CD14-positive monocyte (primary cell): Measurements from ENCODE around the gene ATAD5. TPM values are rescaled to one million over a fixed set of nuclear protein-coding genes. Genes with fewer than 3 reads are reported as not detected.

ENCODE experiments used
- DNase-seq, 3 donors: peaks; one replicate each; pipeline ENCODE4 v3.0.0-alpha.2; 2011 to 2022
- H2AFZ ChIP-seq: 2 replicates; pipeline ENCODE4 v1.6.0; 2012; ENCODE audit warnings: mild to moderate bottlenecking, low read depth, low read length, inconsistent platforms; ENCODE audit not compliant: insufficient read depth, poor library complexity, severe bottlenecking
- H3K27ac ChIP-seq, 2 donors: 1 replicate in 1 of 2; 2 replicates in 1 of 2; pipeline ENCODE4 v1.5.1; 2012 to 2013; ENCODE audit warnings: low read length in 2 of 2, control low read depth in 1 of 2, inconsistent platforms in 1 of 2, low read depth in 1 of 2, mild to moderate bottlenecking in 1 of 2
- H3K27me3 ChIP-seq, 2 donors: one replicate each; pipeline versions ENCODE4 v1.6.0 to v1.6.1; 2011 to 2013; ENCODE audit warnings: low read length in 2 of 2; ENCODE audit not compliant: control insufficient read depth in 2 of 2, insufficient read depth in 2 of 2
- H3K36me3 ChIP-seq, 2 donors: replicated peaks in 1 of 2; 1 replicate in 1 of 2; 2 replicates in 1 of 2; pipeline versions ENCODE4 v1.5.1 to v1.6.1; 2012 to 2013; ENCODE audit warnings: low read length in 2 of 2, control low read depth in 1 of 2, inconsistent platforms in 1 of 2, mild to moderate bottlenecking in 1 of 2; ENCODE audit not compliant: insufficient read depth in 2 of 2, control insufficient read depth in 1 of 2
- H3K4me1 ChIP-seq, 2 donors: 1 replicate in 1 of 2; 2 replicates in 1 of 2; pipeline versions ENCODE4 v1.5.1 to v1.6.1; 2012 to 2013; ENCODE audit warnings: low read length in 2 of 2, control low read depth in 1 of 2, inconsistent platforms in 1 of 2, mild to moderate bottlenecking in 1 of 2, moderate library complexity in 1 of 2; ENCODE audit not compliant: insufficient read depth in 2 of 2, control insufficient read depth in 1 of 2
- H3K4me2 ChIP-seq: replicated peaks from 2 replicates; pipeline ENCODE3; 2012; ENCODE audit warnings: low read length, moderate library complexity, mild to moderate bottlenecking; ENCODE audit not compliant: poor library complexity, severe bottlenecking; ENCODE audit errors: extremely low read depth
- H3K4me3 ChIP-seq, 3 experiments: fragments of 200-600 bp in 1 of 3; sonication (generic) in 1 of 3; replicated peaks in 1 of 3; 1 replicate in 2 of 3; 2 replicates in 1 of 3; pipeline ENCODE4 v1.5.1; 2011 to 2013; ENCODE audit warnings: low read length in 3 of 3, mild to moderate bottlenecking in 3 of 3, control low read depth in 2 of 3, low read depth in 2 of 3, inconsistent platforms in 1 of 3, moderate library complexity in 1 of 3
- H3K79me2 ChIP-seq: 2 replicates; pipeline ENCODE4 v1.6.0; 2012; ENCODE audit warnings: mild to moderate bottlenecking, control low read depth, inconsistent platforms, low read length, moderate library complexity; ENCODE audit not compliant: insufficient read depth
- H3K9ac ChIP-seq: 2 replicates; pipeline ENCODE4 v1.6.0; 2017; ENCODE audit warnings: low read length, mild to moderate bottlenecking; ENCODE audit not compliant: insufficient read depth, poor library complexity, severe bottlenecking
- H3K9me3 ChIP-seq, 2 donors: replicated peaks in 1 of 2; 1 replicate in 1 of 2; 2 replicates in 1 of 2; pipeline versions ENCODE4 v1.5.1 to v1.6.1; 2012 to 2013; ENCODE audit warnings: low read length in 2 of 2, control low read depth in 1 of 2; ENCODE audit not compliant: control insufficient read depth in 1 of 2, insufficient read depth in 1 of 2
- H4K20me1 ChIP-seq: 2 replicates; pipeline ENCODE4 v1.6.0; 2012; ENCODE audit warnings: mild to moderate bottlenecking, low read length, control low read depth, moderate library complexity; ENCODE audit not compliant: insufficient read depth
- H3K27ac Mint-ChIP-seq, 7 donors: one replicate each; pipeline ENCODE4 v1.8.0; 2020; ENCODE audit warnings: mild to moderate bottlenecking in 7 of 7, mixed read lengths in 7 of 7, moderate library complexity in 6 of 7, inconsistent platforms in 2 of 7
- H3K27me3 Mint-ChIP-seq, 3 donors: one replicate each; pipeline ENCODE4 v1.8.0; 2021 to 2022; ENCODE audit warnings: low read depth in 3 of 3, mild to moderate bottlenecking in 3 of 3, mixed read lengths in 3 of 3, moderate library complexity in 3 of 3, inconsistent platforms in 1 of 3
- H3K36me3 Mint-ChIP-seq, 2 donors: one replicate each; pipeline ENCODE4 v1.8.0; 2020; ENCODE audit warnings: mixed read lengths in 2 of 2, inconsistent platforms in 1 of 2, mild to moderate bottlenecking in 1 of 2
- H3K4me1 Mint-ChIP-seq: one replicate; pipeline ENCODE4 v1.8.0; 2020; ENCODE audit warnings: mild to moderate bottlenecking, mixed read lengths
- H3K4me3 Mint-ChIP-seq, 2 donors: one replicate each; pipeline ENCODE4 v1.8.0; 2020; ENCODE audit warnings: mild to moderate bottlenecking in 2 of 2, mixed read lengths in 2 of 2, moderate library complexity in 1 of 2
- H3K9me3 Mint-ChIP-seq, 7 donors: one replicate each; pipeline ENCODE4 v1.8.0; 2020 to 2022; ENCODE audit warnings: mixed read lengths in 7 of 7, mild to moderate bottlenecking in 6 of 7, moderate library complexity in 6 of 7, inconsistent platforms in 2 of 7
- CTCF ChIP-seq: fragments of 200-600 bp; IDR thresholded peaks from one replicate; pipeline ENCODE4 v1.8.0; 2022; ENCODE audit warnings: antibody characterized with exemption, mild to moderate bottlenecking
- WGBS: methylation state at CpG from one replicate; pipeline ENCODE4 v1.1.5; 2013; ENCODE audit warnings: missing lambda C conversion rate; ENCODE audit not compliant: insufficient coverage; 5-methylcytosine and 5-hydroxymethylcytosine counted together
- intact Hi-C, 2 donors: fragments of 100-400 bp; cut with micrococcal nuclease; formaldehyde crosslinking; loops; one replicate each; pipeline versions ENCODE4 v1.15.0 to v1.15.1; 2023
- polyA plus RNA-seq, 3 donors: library from polyadenylated mRNA; depleted of rRNA in 1 of 3; unstranded in 2 of 3; stranded (reverse) in 1 of 3; fragments of 300-500 nt in 2 of 3; fragments of >200 nt in 1 of 3; fragmentation: Illumina TruSeq in 2 of 3; gene quantifications; 1 replicate in 2 of 3; 2 replicates in 1 of 3; pipeline ENCODE4 v1.2.3, GENCODE V29; 2012 to 2021

Gene ATAD5
- polyA plus RNA-seq, 3 donors, result 0.24 to 0.57 (median 0.42) TPM

GRCh38 chr17:30824356-30825145 is 7.2 kb upstream of the ATAD5 start, which contains the start of gene CRLF3:
Gene CRLF3 (minus strand): TSS chr17:30824692. CDS start chr17:30824651, 41 bp downstream.
- peaks cover 55% of the 10 kb centered on the region for H3K79me2 ChIP-seq
- no peaks in the 10 kb centered on the region for H3K9me3 ChIP-seq
- peak within 1 kb of the TSS; percentile 82 for H3K4me2 ChIP-seq
- peak within 1 kb of the TSS; percentile 47 to 87 for H3K27ac ChIP-seq
- Mint-ChIP-seq H3K9me3 (no peaks in the 10 kb centered on the region), H3K27ac (peak within 1 kb of the TSS; percentile 82 to 97 (median 89)), H3K36me3 (peaks cover 3 to 9% of the 10 kb centered on the region in 2 donors), H3K4me3 (peak within 1 kb of the TSS; percentile 98), H3K4me1 (peaks cover 39% of the 10 kb centered on the region), H3K27me3 (peaks cover 0 to 1% (median 0%) of the 10 kb centered on the region in 3 donors)
- peak; percentile 71 for TF ChIP-seq CTCF
- intact Hi-C loops, result loop anchor here in 1 of 2 donors (2.0 to 10.0 kb wide), 3 partner anchors 16 to 480 kb away; partner anchors contain the start of gene RNF135
- peaks cover 36 to 44% of the 10 kb centered on the region in 2 donors for H3K4me1 ChIP-seq
- WGBS, result 3% methylated on average over 63 of the region's 75 CpGs
- no peaks in the 10 kb centered on the region for H3K36me3 ChIP-seq
- H4K20me1 ChIP-seq, result peaks cover 19% of the 10 kb centered on the region
- peak within 1 kb of the TSS; percentile 85 to 96 (median 94) for H3K4me3 ChIP-seq
- H3K9ac ChIP-seq, result peak within 1 kb of the TSS; percentile 82
- no peaks in the 10 kb centered on the region for H3K27me3 ChIP-seq
- peak within 1 kb of the TSS; percentile 87 for H2AFZ ChIP-seq
- peak; percentile 81 to 85 (median 84) for DNase-seq

- DNase-seq, result no peak
- Histone ChIP-seq H3K79me2 (peaks cover 33% of the 10 kb centered on the region), H3K4me3 (no peak overlapping the region), H3K9me3 (no peaks in the 10 kb centered on the region), H3K4me1 (peaks cover 19 to 28% of the 10 kb centered on the region in 2 donors), H3K27ac (no peak overlapping the region), H3K27me3 (no peaks in the 10 kb centered on the region), H2AFZ (no peak overlapping the region), H3K4me2 (no peak overlapping the region), H3K9ac (no peak overlapping the region), H4K20me1 (peaks cover 8% of the 10 kb centered on the region), H3K36me3 (no peaks in the 10 kb centered on the region)
- peaks cover 0 to 2% (median 0%) of the 10 kb centered on the region in 7 donors for H3K9me3 Mint-ChIP-seq
- TF ChIP-seq CTCF, result no peak
- no peak overlapping the region for H3K27ac Mint-ChIP-seq
- peaks cover 2 to 4% of the 10 kb centered on the region in 2 donors for H3K36me3 Mint-ChIP-seq
- WGBS, result no CpG with 5 or more reads among the region's 6 CpGs
- intact Hi-C loops, result loop anchor here in 1 of 2 donors (10.0 kb wide), 1 partner anchor 478 kb away; no protein-coding TSS in a partner anchor
- H3K4me1 Mint-ChIP-seq, result peaks cover 20% of the 10 kb centered on the region
- no peak overlapping the region for H3K4me3 Mint-ChIP-seq
- peaks cover 0 to 3% (median 0%) of the 10 kb centered on the region in 3 donors for H3K27me3 Mint-ChIP-seq
These were observed 4.7 kb upstream of the ATAD5 start for GRCh38 chr17:30827082-30827481.
